KMS-11 (cell line): ENCODE measurements around the gene PPIL6.

Experiments used
- H2AFZ ChIP-seq: fragments of 200-600 bp; sonication (generic); 2 replicates; pipeline ENCODE4 v1.6.1; 2016; ENCODE audit warnings: antibody characterized with exemption, mixed run types, low read depth
- H3K27ac ChIP-seq: fragments of 200-600 bp; sonication (generic); 2 replicates; pipeline ENCODE4 v1.6.1; 2016; ENCODE audit warnings: mild to moderate bottlenecking, mixed run types
- H3K27me3 ChIP-seq: fragments of 200-600 bp; sonication (generic); 2 replicates; pipeline ENCODE4 v1.6.1; 2017; ENCODE audit warnings: mild to moderate bottlenecking, low read depth, mixed run types, moderate library complexity; ENCODE audit not compliant: insufficient read depth
- H3K36me3 ChIP-seq: fragments of 200-600 bp; sonication (generic); 2 replicates; pipeline ENCODE4 v1.6.1; 2017; ENCODE audit warnings: mild to moderate bottlenecking, mixed run types; ENCODE audit not compliant: insufficient read depth
- H3K4me1 ChIP-seq: fragments of 200-600 bp; sonication (generic); 2 replicates; pipeline ENCODE4 v1.6.1; 2016; ENCODE audit warnings: mild to moderate bottlenecking, low read depth, mixed run types; ENCODE audit not compliant: poor library complexity, severe bottlenecking
- H3K4me2 ChIP-seq: fragments of 200-600 bp; sonication (generic); 2 replicates; pipeline ENCODE4 v1.7.0; 2016; ENCODE audit warnings: mild to moderate bottlenecking, mixed run types
- H3K4me3 ChIP-seq: fragments of 200-600 bp; sonication (generic); IDR thresholded peaks from 2 replicates; pipeline ENCODE4 v1.6.1; 2017; ENCODE audit warnings: low read depth, low read length, mixed read lengths; ENCODE audit not compliant: insufficient read depth
- H3K79me2 ChIP-seq: fragments of 200-600 bp; sonication (generic); 2 replicates; pipeline ENCODE4 v1.6.1; 2016; ENCODE audit warnings: low read depth, mixed run types; ENCODE audit not compliant: insufficient read depth
- H3K9ac ChIP-seq: fragments of 200-600 bp; sonication (generic); 2 replicates; pipeline ENCODE4 v1.6.1; 2016; ENCODE audit warnings: mild to moderate bottlenecking, mixed run types
- H4K20me1 ChIP-seq: fragments of 200-600 bp; sonication (generic); 2 replicates; pipeline ENCODE4 v1.6.1; 2016; ENCODE audit warnings: mild to moderate bottlenecking, mixed run types; ENCODE audit not compliant: insufficient read depth
- TF ChIP-seq, protein P1 (sequence below): fragments of 200-600 bp; sonication (generic); conservative IDR thresholded peaks from 2 replicates; pipeline ENCODE4 v1.6.1; 2017; ENCODE audit warnings: low read depth, mild to moderate bottlenecking, antibody characterized with exemption, low read length, moderate library complexity, mixed read lengths

The PPIL6 gene

DNA sequence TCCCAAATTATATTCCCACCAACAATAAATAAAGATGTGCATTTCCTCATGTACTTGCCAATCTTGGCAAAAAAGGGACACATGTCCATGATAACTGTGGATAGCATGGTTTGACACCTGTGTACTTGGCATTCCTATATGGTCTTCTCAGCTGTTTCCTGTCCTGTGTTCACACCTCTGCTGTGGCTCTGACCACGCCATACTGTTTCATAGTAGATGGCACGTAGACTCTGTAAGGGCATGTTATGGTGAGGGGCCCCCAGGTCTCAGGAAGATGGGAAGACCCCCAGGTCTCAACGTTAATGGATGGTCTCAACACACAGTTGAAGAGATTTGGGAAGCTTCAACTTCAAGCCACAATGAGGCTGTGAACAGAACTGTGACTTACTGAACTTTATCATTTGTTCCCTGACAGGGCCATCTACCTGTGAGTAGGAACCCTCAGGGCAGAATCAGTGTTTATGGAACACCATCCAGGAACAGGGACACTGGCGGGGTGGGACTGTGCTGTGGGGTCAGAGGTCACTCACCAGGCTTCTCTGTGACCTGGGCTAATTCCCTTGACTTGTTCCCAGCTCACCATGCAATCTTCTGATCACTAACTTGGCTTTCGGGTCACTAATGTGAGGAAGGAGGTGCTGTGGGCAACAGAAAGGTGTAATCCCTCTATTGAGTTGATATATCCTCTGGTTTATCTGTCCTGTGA, 30.8 kb upstream of the PPIL6 start:
- H4K20me1 ChIP-seq, result no peaks in the 10 kb centered on the region
- no peak overlapping the region for H3K4me2 ChIP-seq
- H3K27ac ChIP-seq, result no peak overlapping the region
- H2AFZ ChIP-seq, result no peak overlapping the region
- TF ChIP-seq, protein P1, sequence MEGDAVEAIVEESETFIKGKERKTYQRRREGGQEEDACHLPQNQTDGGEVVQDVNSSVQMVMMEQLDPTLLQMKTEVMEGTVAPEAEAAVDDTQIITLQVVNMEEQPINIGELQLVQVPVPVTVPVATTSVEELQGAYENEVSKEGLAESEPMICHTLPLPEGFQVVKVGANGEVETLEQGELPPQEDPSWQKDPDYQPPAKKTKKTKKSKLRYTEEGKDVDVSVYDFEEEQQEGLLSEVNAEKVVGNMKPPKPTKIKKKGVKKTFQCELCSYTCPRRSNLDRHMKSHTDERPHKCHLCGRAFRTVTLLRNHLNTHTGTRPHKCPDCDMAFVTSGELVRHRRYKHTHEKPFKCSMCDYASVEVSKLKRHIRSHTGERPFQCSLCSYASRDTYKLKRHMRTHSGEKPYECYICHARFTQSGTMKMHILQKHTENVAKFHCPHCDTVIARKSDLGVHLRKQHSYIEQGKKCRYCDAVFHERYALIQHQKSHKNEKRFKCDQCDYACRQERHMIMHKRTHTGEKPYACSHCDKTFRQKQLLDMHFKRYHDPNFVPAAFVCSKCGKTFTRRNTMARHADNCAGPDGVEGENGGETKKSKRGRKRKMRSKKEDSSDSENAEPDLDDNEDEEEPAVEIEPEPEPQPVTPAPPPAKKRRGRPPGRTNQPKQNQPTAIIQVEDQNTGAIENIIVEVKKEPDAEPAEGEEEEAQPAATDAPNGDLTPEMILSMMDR, result no peak
- H3K79me2 ChIP-seq, result no peaks in the 10 kb centered on the region
- H3K36me3 ChIP-seq, result no peaks in the 10 kb centered on the region
- H3K9ac ChIP-seq, result no peak overlapping the region
- no peaks in the 10 kb centered on the region for H3K27me3 ChIP-seq
- peaks cover 3% of the 10 kb centered on the region for H3K4me1 ChIP-seq
- no peak overlapping the region for H3K4me3 ChIP-seq

DNA sequence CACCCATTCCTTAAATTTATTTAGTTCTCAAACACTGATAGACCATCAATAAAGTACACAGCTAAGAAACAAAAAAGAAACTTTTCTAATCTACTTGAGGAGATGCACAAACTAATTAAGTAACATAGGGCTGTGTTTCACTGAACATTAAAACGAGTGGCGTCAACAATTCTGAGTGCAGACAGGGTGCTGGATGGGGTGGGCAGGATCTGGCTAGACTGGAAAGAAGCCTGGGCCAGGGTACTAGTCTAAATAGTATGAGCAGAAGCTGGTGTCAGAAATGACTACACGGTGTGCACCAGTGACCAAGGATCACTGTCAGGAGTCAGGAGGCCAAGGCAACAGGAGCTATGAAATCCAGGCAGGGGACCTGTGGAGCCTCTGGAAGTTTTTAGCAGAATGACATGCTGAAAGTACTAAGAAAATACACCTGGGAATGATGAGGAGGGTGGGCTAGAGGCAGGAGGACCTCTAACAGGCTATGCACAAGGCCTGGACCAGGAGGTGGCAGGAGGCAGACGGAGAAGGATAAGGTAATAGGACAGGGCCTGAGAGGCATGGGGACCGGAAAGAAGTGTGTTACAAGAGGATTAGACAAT, 29.3 kb upstream of the PPIL6 start:
- TF ChIP-seq, protein P1, result no peak
- H3K4me3 ChIP-seq, result no peak overlapping the region
- H3K9ac ChIP-seq, result no peak overlapping the region
- H2AFZ ChIP-seq, result no peak overlapping the region
- no peaks in the 10 kb centered on the region for H4K20me1 ChIP-seq
- H3K4me2 ChIP-seq, result no peak overlapping the region
- no peak overlapping the region for H3K27ac ChIP-seq
- no peaks in the 10 kb centered on the region for H3K36me3 ChIP-seq
- H3K79me2 ChIP-seq, result no peaks in the 10 kb centered on the region
- H3K4me1 ChIP-seq, result no peaks in the 10 kb centered on the region
- H3K27me3 ChIP-seq, result no peaks in the 10 kb centered on the region

DNA sequence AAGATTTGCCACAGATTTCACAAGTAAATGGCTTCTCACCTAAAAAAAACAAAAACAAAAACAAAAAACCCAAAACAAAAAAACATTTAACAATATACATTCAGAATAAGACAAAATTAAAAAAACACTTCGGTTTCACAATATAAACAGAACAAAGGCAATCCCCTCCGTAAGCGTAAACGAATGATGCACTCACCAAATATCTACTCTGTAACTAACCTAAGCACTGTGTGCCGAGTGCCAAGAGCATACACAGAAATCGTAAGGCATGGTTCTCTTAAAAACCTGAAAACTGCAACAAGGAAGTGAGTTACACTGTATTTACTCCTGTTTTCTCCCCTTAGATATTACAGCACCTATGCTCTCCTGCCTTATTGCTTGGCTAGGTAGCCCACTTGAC, 27.3 kb upstream of the PPIL6 start:
- no peaks in the 10 kb centered on the region for H3K79me2 ChIP-seq
- H3K4me1 ChIP-seq, result peaks cover under 1% of the 10 kb centered on the region
- H2AFZ ChIP-seq, result no peak overlapping the region
- no peaks in the 10 kb centered on the region for H3K36me3 ChIP-seq
- H3K9ac ChIP-seq, result no peak overlapping the region
- H3K4me3 ChIP-seq, result no peak overlapping the region
- H3K4me2 ChIP-seq, result no peak overlapping the region
- TF ChIP-seq, protein P1, result no peak
- H3K27me3 ChIP-seq, result no peaks in the 10 kb centered on the region
- no peak overlapping the region for H3K27ac ChIP-seq
- no peaks in the 10 kb centered on the region for H4K20me1 ChIP-seq

DNA sequence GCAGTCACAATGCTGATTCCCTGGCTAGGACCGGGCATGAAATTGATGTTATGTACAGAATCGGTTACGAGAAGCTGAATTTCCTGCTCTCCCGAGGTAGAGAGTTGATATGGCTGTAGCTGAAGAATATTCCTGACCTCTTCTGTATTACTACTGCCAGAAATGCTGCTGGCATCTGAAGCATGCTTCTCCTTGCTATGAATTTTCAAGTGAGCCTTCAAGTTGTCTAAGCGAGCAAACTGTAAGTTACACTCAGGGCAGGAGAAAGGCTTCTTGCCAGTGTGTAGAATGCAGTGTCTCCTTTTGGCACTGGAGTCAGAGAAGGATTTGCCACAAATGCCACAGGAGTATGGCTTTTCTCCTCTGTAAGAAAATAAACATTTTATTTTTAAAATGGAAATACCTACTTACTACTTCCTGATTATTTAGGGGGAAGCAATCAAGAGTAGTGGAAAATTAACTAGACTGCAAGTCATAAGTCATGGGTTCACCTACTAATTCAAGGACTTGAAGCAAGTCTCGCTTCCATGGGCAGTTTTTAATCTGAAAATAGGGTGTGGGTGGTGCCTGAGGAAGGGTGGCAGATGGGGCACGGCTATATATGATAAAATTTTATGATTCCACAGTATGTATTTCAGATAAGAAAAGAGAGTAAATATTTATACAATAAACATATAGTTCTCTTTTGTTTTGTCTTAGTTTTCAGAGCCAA, 25.9 kb upstream of the PPIL6 start:
- no peak overlapping the region for H3K9ac ChIP-seq
- no peak overlapping the region for H2AFZ ChIP-seq
- TF ChIP-seq, protein P1, result no peak
- H4K20me1 ChIP-seq, result no peaks in the 10 kb centered on the region
- H3K27ac ChIP-seq, result no peak overlapping the region
- no peaks in the 10 kb centered on the region for H3K79me2 ChIP-seq
- H3K27me3 ChIP-seq, result no peaks in the 10 kb centered on the region
- no peak overlapping the region for H3K4me3 ChIP-seq
- no peak overlapping the region for H3K4me2 ChIP-seq
- no peaks in the 10 kb centered on the region for H3K36me3 ChIP-seq
- H3K4me1 ChIP-seq, result peaks cover 4% of the 10 kb centered on the region
